Measurements from ENCODE around the gene TARS2. TPM values are rescaled to one million over a fixed set of nuclear protein-coding genes. Genes with fewer than 3 reads are reported as not detected.

Gene TARS2
- polyA plus RNA-seq, 3 donors = 12.0 to 14.7 (median 14.6) TPM

GRCh38 chr1:150479370-150479769, 7.8 kb upstream of the TARS2 start:
- TF ChIP-seq, protein P1, sequence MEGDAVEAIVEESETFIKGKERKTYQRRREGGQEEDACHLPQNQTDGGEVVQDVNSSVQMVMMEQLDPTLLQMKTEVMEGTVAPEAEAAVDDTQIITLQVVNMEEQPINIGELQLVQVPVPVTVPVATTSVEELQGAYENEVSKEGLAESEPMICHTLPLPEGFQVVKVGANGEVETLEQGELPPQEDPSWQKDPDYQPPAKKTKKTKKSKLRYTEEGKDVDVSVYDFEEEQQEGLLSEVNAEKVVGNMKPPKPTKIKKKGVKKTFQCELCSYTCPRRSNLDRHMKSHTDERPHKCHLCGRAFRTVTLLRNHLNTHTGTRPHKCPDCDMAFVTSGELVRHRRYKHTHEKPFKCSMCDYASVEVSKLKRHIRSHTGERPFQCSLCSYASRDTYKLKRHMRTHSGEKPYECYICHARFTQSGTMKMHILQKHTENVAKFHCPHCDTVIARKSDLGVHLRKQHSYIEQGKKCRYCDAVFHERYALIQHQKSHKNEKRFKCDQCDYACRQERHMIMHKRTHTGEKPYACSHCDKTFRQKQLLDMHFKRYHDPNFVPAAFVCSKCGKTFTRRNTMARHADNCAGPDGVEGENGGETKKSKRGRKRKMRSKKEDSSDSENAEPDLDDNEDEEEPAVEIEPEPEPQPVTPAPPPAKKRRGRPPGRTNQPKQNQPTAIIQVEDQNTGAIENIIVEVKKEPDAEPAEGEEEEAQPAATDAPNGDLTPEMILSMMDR (IDR thresholded peaks at IDR 0.05) = no peak
- H3K27me3 Mint-ChIP-seq (ENCODE audit: low read depth in 3 of 3) = peaks cover 0 to 5% (median 4%) of the 10 kb centered on the region in 3 donors
- Histone ChIP-seq H3K9me3 (replicated peaks in 1 of 2; ENCODE audit: control insufficient read depth in 1 of 2, insufficient read depth in 1 of 2, low read length in 2 of 2) (no peaks in the 10 kb centered on the region), H3K27ac (ENCODE audit: low read depth in 1 of 2, low read length in 2 of 2) (no peak overlapping the region), H4K20me1 (ENCODE audit: insufficient read depth, low read length) (no peaks in the 10 kb centered on the region), H3K9ac (ENCODE audit: insufficient read depth, low read length, poor library complexity, severe bottlenecking) (no peak overlapping the region), H3K4me2 (replicated peaks; ENCODE audit: extremely low read depth, low read length, poor library complexity, severe bottlenecking) (no peak overlapping the region), H3K4me3 (replicated peaks in 1 of 3; ENCODE audit: low read depth in 2 of 3, low read length in 3 of 3) (no peak overlapping the region), H3K27me3 (ENCODE audit: control insufficient read depth in 2 of 2, insufficient read depth in 2 of 2, low read length in 2 of 2) (peaks cover 0 to 2% of the 10 kb centered on the region in 2 donors), H3K36me3 (replicated peaks in 1 of 2; ENCODE audit: control insufficient read depth in 1 of 2, insufficient read depth in 2 of 2, low read length in 2 of 2) (no peaks in the 10 kb centered on the region), H3K79me2 (ENCODE audit: insufficient read depth, low read length) (no peaks in the 10 kb centered on the region), H3K4me1 (ENCODE audit: control insufficient read depth in 1 of 2, insufficient read depth in 2 of 2, low read length in 2 of 2) (no peaks in the 10 kb centered on the region), H2AFZ (ENCODE audit: insufficient read depth, low read depth, low read length, poor library complexity, severe bottlenecking) (no peak overlapping the region)
- H3K4me1 Mint-ChIP-seq = no peaks in the 10 kb centered on the region
- WGBS (ENCODE audit: insufficient coverage) = no CpG with 5 or more reads among the region's 4 CpGs
- no peak overlapping the region for H3K4me3 Mint-ChIP-seq
- no peak overlapping the region for H3K27ac Mint-ChIP-seq
- intact Hi-C loops (cut with micrococcal nuclease) = no loop called here
- H3K9me3 Mint-ChIP-seq = peaks cover 0 to 6% (median 0%) of the 10 kb centered on the region in 7 donors
- DNase-seq = no peak
- H3K36me3 Mint-ChIP-seq = no peaks in the 10 kb centered on the region

DNA sequence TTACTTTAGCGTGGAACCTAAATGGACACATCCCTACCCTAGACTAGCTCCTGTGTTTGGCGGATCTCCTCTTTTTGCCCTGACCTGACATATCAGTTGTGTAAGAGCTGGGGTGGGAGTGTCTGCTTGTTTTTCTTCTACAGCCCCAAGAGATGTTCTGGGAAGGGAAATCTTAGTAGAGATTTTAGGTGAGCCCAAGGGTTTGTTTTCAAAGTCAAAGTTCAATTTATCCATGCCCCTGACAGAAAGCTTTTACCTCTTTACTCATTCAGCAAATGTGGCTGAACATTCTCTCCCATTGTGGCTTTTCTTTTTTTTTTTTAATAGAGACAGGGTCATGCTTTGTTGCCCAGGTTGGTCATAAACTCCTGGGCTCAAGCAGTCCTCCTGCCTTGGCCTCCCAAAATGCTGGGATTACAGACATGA, 7.3 kb upstream of the TARS2 start:
- Mint-ChIP-seq H3K27me3 (ENCODE audit: low read depth in 3 of 3) (peaks cover 1 to 5% (median 4%) of the 10 kb centered on the region in 3 donors), H3K36me3 (no peaks in the 10 kb centered on the region), H3K4me1 (peaks cover 1% of the 10 kb centered on the region), H3K9me3 (peaks cover 0 to 6% (median 0%) of the 10 kb centered on the region in 7 donors), H3K4me3 (no peak overlapping the region), H3K27ac (peak overlapping the region in 1 of 7 donors; percentile 15)
- peaks cover 0 to 2% of the 10 kb centered on the region in 2 donors for H3K27me3 ChIP-seq (ENCODE audit: control insufficient read depth in 2 of 2, insufficient read depth in 2 of 2, low read length in 2 of 2)
- H3K36me3 ChIP-seq (replicated peaks in 1 of 2; ENCODE audit: control insufficient read depth in 1 of 2, insufficient read depth in 2 of 2, low read length in 2 of 2) = no peaks in the 10 kb centered on the region
- no peak overlapping the region for H3K27ac ChIP-seq (ENCODE audit: low read depth in 1 of 2, low read length in 2 of 2)
- no peaks in the 10 kb centered on the region for H3K4me1 ChIP-seq (ENCODE audit: control insufficient read depth in 1 of 2, insufficient read depth in 2 of 2, low read length in 2 of 2)
- no peak for DNase-seq
- no peaks in the 10 kb centered on the region for H3K79me2 ChIP-seq (ENCODE audit: insufficient read depth, low read length)
- intact Hi-C loops (cut with micrococcal nuclease) = loop anchor here in 1 of 2 donors (10.0 kb wide), 1 partner anchor 75 kb away; no protein-coding TSS in a partner anchor
- H3K4me2 ChIP-seq (replicated peaks; ENCODE audit: extremely low read depth, low read length, poor library complexity, severe bottlenecking) = no peak overlapping the region
- no peaks in the 10 kb centered on the region for H3K9me3 ChIP-seq (replicated peaks in 1 of 2; ENCODE audit: control insufficient read depth in 1 of 2, insufficient read depth in 1 of 2, low read length in 2 of 2)
- H4K20me1 ChIP-seq (ENCODE audit: insufficient read depth, low read length) = no peaks in the 10 kb centered on the region
- no peak overlapping the region for H3K4me3 ChIP-seq (replicated peaks in 1 of 3; ENCODE audit: low read depth in 2 of 3, low read length in 3 of 3)
- no peak overlapping the region for H3K9ac ChIP-seq (ENCODE audit: insufficient read depth, low read length, poor library complexity, severe bottlenecking)
- no CpG with 5 or more reads among the region's 2 CpGs for WGBS (ENCODE audit: insufficient coverage)
- TF ChIP-seq, protein P1 (IDR thresholded peaks at IDR 0.05) = no peak
- no peak overlapping the region for H2AFZ ChIP-seq (ENCODE audit: insufficient read depth, low read depth, low read length, poor library complexity, severe bottlenecking)

All from CD14-positive monocyte (primary cell).